ENCODE measurements around the gene CHRNB4. TPM values are rescaled to one million over a fixed set of nuclear protein-coding genes. Genes with fewer than 3 reads are reported as not detected.
"Not testable (repeated sequence)": the region's sequence is repeated elsewhere in the genome, so short reads cannot be mapped to it uniquely, and the experiment has no call there.

CHRNB4 gene
- total RNA-seq, result not detected
- total RNA-seq (2013), result not detected
- total RNA-seq, result 0 to 0.19 (median 0) reads per million in 29 experiments

GRCh38 chr15:78641102-78641748 lies at the start of gene CHRNB4:
CHRNB4 (minus strand) TSS chr15:78641210; CDS start chr15:78641133, 77 bp downstream.
- Mint-ChIP-seq H3K27ac (no peak within 1 kb of the TSS), H3K27me3 (peaks cover 3 to 26% of the 10 kb centered on the region in 2 donors), H3K9me3 (no peaks in the 10 kb centered on the region), H3K36me3 (no peaks in the 10 kb centered on the region), H3K4me3 (peak within 1 kb of the TSS; percentile 49 to 71 (median 65)), H3K4me1 (peaks cover 9 to 12% (median 10%) of the 10 kb centered on the region in 3 donors)
- no peaks in the 10 kb centered on the region for H3K9me3 ChIP-seq
- DNase-seq, result peak in 10 of 35 experiments; percentile 6 to 20 (median 9)
- no peaks in the 10 kb centered on the region for H3K36me3 ChIP-seq (ENCODE audit: control insufficient read depth in 2 of 2, extremely low read depth in 1 of 2, insufficient read depth in 1 of 2, low read length in 1 of 2)
- ChIA-PET CTCF (no interaction called here), POLR2A (no interaction called here)
- H3K4me3 ChIP-seq (ENCODE audit: control insufficient read depth in 1 of 2, extremely low read depth in 1 of 2, low read length in 1 of 2), result peak within 1 kb of the TSS; percentile 31 to 62
- ATAC-seq (replicated peaks in 1 of 4), result peak; percentile 53 to 84 (median 68)
- peaks cover 0 to 15% of the 10 kb centered on the region in 2 experiments for H3K4me1 ChIP-seq (ENCODE audit: control insufficient read depth in 1 of 2, extremely low read depth in 1 of 2, insufficient read depth in 2 of 2, low read length in 2 of 2)
- WGBS (ENCODE audit: insufficient coverage), result 22% methylated on average over 44 of the region's 47 CpGs
- no peak within 1 kb of the TSS for H3K27ac ChIP-seq (ENCODE audit: low read length)
- H3K27me3 ChIP-seq (replicated peaks in 1 of 2; ENCODE audit: control insufficient read depth in 2 of 2, extremely low read depth in 1 of 2, insufficient read depth in 2 of 2, low read length in 1 of 2), result peaks cover 0 to 42% of the 10 kb centered on the region in 2 experiments

- Histone ChIP-seq H3K4me3 (ENCODE audit: control insufficient read depth in 1 of 2, extremely low read depth in 1 of 2, low read length in 1 of 2) (no peak overlapping the region), H3K9me3 (no peaks in the 10 kb centered on the region), H3K27me3 (replicated peaks in 1 of 2; ENCODE audit: control insufficient read depth in 2 of 2, extremely low read depth in 1 of 2, insufficient read depth in 2 of 2, low read length in 1 of 2) (peaks cover 0 to 7% of the 10 kb centered on the region in 2 experiments), H3K4me1 (ENCODE audit: control insufficient read depth in 1 of 2, extremely low read depth in 1 of 2, insufficient read depth in 2 of 2, low read length in 2 of 2) (no peaks in the 10 kb centered on the region), H3K27ac (ENCODE audit: low read length) (no peak overlapping the region), H3K36me3 (ENCODE audit: control insufficient read depth in 2 of 2, extremely low read depth in 1 of 2, insufficient read depth in 1 of 2, low read length in 1 of 2) (no peaks in the 10 kb centered on the region)
- ATAC-seq (replicated peaks in 1 of 4) (no peak), DNase-seq (no peak)
- H3K27me3 Mint-ChIP-seq, result no peaks in the 10 kb centered on the region
- ChIA-PET CTCF (interaction anchor here in 1 of 2 donors (0.7 kb wide), 1 partner anchor 20 kb away, joined by 4 read pairs; no protein-coding TSS in a partner anchor), POLR2A (no interaction called here)
- no peak overlapping the region for H3K27ac Mint-ChIP-seq
- H3K4me1 Mint-ChIP-seq, result peaks cover 2 to 4% (median 3%) of the 10 kb centered on the region in 3 donors
- H3K9me3 Mint-ChIP-seq, result no peaks in the 10 kb centered on the region
- H3K4me3 Mint-ChIP-seq, result no peak overlapping the region
- no peaks in the 10 kb centered on the region for H3K36me3 Mint-ChIP-seq
These were observed 48.6 kb upstream of the CHRNB4 start for GRCh38 chr15:78689626-78690025.

- DNase-seq, result no peak
- ChIA-PET POLR2A (no interaction called here), CTCF (no interaction called here)
- Histone ChIP-seq H3K4me1 (ENCODE audit: control insufficient read depth in 1 of 2, extremely low read depth in 1 of 2, insufficient read depth in 2 of 2, low read length in 2 of 2) (no peaks in the 10 kb centered on the region), H3K9me3 (no peaks in the 10 kb centered on the region), H3K27me3 (replicated peaks in 1 of 2; ENCODE audit: control insufficient read depth in 2 of 2, extremely low read depth in 1 of 2, insufficient read depth in 2 of 2, low read length in 1 of 2) (peaks cover 0 to 18% of the 10 kb centered on the region in 2 experiments), H3K27ac (ENCODE audit: low read length) (no peak overlapping the region), H3K4me3 (ENCODE audit: control insufficient read depth in 1 of 2, extremely low read depth in 1 of 2, low read length in 1 of 2) (no peak overlapping the region), H3K36me3 (ENCODE audit: control insufficient read depth in 2 of 2, extremely low read depth in 1 of 2, insufficient read depth in 1 of 2, low read length in 1 of 2) (no peaks in the 10 kb centered on the region)
- Mint-ChIP-seq H3K27ac (no peak overlapping the region), H3K4me1 (peaks cover 2 to 4% (median 3%) of the 10 kb centered on the region in 3 donors), H3K36me3 (no peaks in the 10 kb centered on the region), H3K27me3 (peaks cover 0 to 3% of the 10 kb centered on the region in 2 donors), H3K4me3 (no peak overlapping the region), H3K9me3 (no peaks in the 10 kb centered on the region)
- WGBS (ENCODE audit: insufficient coverage), result 86% methylated on average over 3 of the region's 8 CpGs
- no peak for ATAC-seq (replicated peaks in 1 of 4)
These were observed 44.9 kb upstream of the CHRNB4 start for GRCh38 chr15:78685925-78686324.

GRCh38 chr15:78685159-78685921 lies 44.3 kb upstream of the CHRNB4 start:
- CTCF ChIA-PET, result interaction anchor here (0.5 to 0.7 kb wide), 2 partner anchors 28 to 53 kb away, joined by 3 read pairs; no protein-coding TSS in a partner anchor
- 25% methylated on average over 7 of the region's 8 CpGs for WGBS (ENCODE audit: insufficient coverage)
- H3K9me3 Mint-ChIP-seq, result no peaks in the 10 kb centered on the region

GRCh38 chr15:78684657-78685056 lies 43.6 kb upstream of the CHRNB4 start:
- peaks cover 2 to 4% (median 3%) of the 10 kb centered on the region in 3 donors for H3K4me1 Mint-ChIP-seq
- H3K36me3 Mint-ChIP-seq, result no peaks in the 10 kb centered on the region
- H3K4me3 Mint-ChIP-seq, result no peak overlapping the region
- H3K27ac ChIP-seq (ENCODE audit: low read length), result no peak overlapping the region
- no peak for ATAC-seq (replicated peaks in 1 of 4)
- H3K4me1 ChIP-seq (ENCODE audit: control insufficient read depth in 1 of 2, extremely low read depth in 1 of 2, insufficient read depth in 2 of 2, low read length in 2 of 2), result no peaks in the 10 kb centered on the region
- H3K27ac Mint-ChIP-seq, result no peak overlapping the region
- H3K9me3 ChIP-seq, result no peaks in the 10 kb centered on the region
- peaks cover 0 to 16% of the 10 kb centered on the region in 2 experiments for H3K27me3 ChIP-seq (replicated peaks in 1 of 2; ENCODE audit: control insufficient read depth in 2 of 2, extremely low read depth in 1 of 2, insufficient read depth in 2 of 2, low read length in 1 of 2)
- H3K4me3 ChIP-seq (ENCODE audit: control insufficient read depth in 1 of 2, extremely low read depth in 1 of 2, low read length in 1 of 2), result no peak overlapping the region
- CTCF ChIA-PET, result interaction anchor here (0.5 to 0.7 kb wide), 2 partner anchors 29 to 53 kb away, joined by 3 read pairs; no protein-coding TSS in a partner anchor
- H3K36me3 ChIP-seq (ENCODE audit: control insufficient read depth in 2 of 2, extremely low read depth in 1 of 2, insufficient read depth in 1 of 2, low read length in 1 of 2), result no peaks in the 10 kb centered on the region
- DNase-seq, result no peak
- WGBS (ENCODE audit: insufficient coverage), result 100% methylated on average over 1 of the region's 2 CpGs
- peaks cover 0 to 3% of the 10 kb centered on the region in 2 donors for H3K27me3 Mint-ChIP-seq
- POLR2A ChIA-PET, result interaction anchor here in 1 of 2 donors (0.6 kb wide), 1 partner anchor 177 kb away, joined by 5 read pairs; the partner anchor contains the start of gene HYKK
- no peaks in the 10 kb centered on the region for H3K9me3 Mint-ChIP-seq

More at GRCh38 chr15:78685159-78685921, 44.3 kb upstream of the CHRNB4 start:
- DNase-seq (no peak), ATAC-seq (replicated peaks in 1 of 4) (no peak)
- no peaks in the 10 kb centered on the region for H3K36me3 Mint-ChIP-seq
- no peak overlapping the region for H3K4me3 Mint-ChIP-seq
- H3K27ac Mint-ChIP-seq, result no peak overlapping the region
- no peak overlapping the region for H3K27ac ChIP-seq (ENCODE audit: low read length)
- no peaks in the 10 kb centered on the region for H3K9me3 ChIP-seq
- POLR2A ChIA-PET, result no interaction called here
- no peaks in the 10 kb centered on the region for H3K36me3 ChIP-seq (ENCODE audit: control insufficient read depth in 2 of 2, extremely low read depth in 1 of 2, insufficient read depth in 1 of 2, low read length in 1 of 2)
- H3K4me3 ChIP-seq (ENCODE audit: control insufficient read depth in 1 of 2, extremely low read depth in 1 of 2, low read length in 1 of 2), result no peak overlapping the region
- peaks cover 0 to 3% of the 10 kb centered on the region in 2 donors for H3K27me3 Mint-ChIP-seq
- H3K4me1 ChIP-seq (ENCODE audit: control insufficient read depth in 1 of 2, extremely low read depth in 1 of 2, insufficient read depth in 2 of 2, low read length in 2 of 2), result no peaks in the 10 kb centered on the region
- H3K4me1 Mint-ChIP-seq, result peaks cover 2 to 4% (median 3%) of the 10 kb centered on the region in 3 donors
- H3K27me3 ChIP-seq (replicated peaks in 1 of 2; ENCODE audit: control insufficient read depth in 2 of 2, extremely low read depth in 1 of 2, insufficient read depth in 2 of 2, low read length in 1 of 2), result peaks cover 0 to 16% of the 10 kb centered on the region in 2 experiments

- DNase-seq; H3K27ac ChIP-seq (ENCODE audit: low read length); CTCF ChIA-PET; H3K27ac Mint-ChIP-seq; H3K4me3 Mint-ChIP-seq; H3K36me3 Mint-ChIP-seq; H3K4me3 ChIP-seq (ENCODE audit: control insufficient read depth in 1 of 2, extremely low read depth in 1 of 2, low read length in 1 of 2); ATAC-seq (replicated peaks in 1 of 4); H3K9me3 ChIP-seq; H3K4me1 ChIP-seq (ENCODE audit: control insufficient read depth in 1 of 2, extremely low read depth in 1 of 2, insufficient read depth in 2 of 2, low read length in 2 of 2); H3K9me3 Mint-ChIP-seq; H3K27me3 Mint-ChIP-seq; H3K4me1 Mint-ChIP-seq; POLR2A ChIA-PET; H3K36me3 ChIP-seq (ENCODE audit: control insufficient read depth in 2 of 2, extremely low read depth in 1 of 2, insufficient read depth in 1 of 2, low read length in 1 of 2): not testable (repeated sequence)
- peaks cover 0 to 16% of the 10 kb centered on the region in 2 experiments for H3K27me3 ChIP-seq (replicated peaks in 1 of 2; ENCODE audit: control insufficient read depth in 2 of 2, extremely low read depth in 1 of 2, insufficient read depth in 2 of 2, low read length in 1 of 2)
- 92% methylated on average over 4 of the region's 8 CpGs for WGBS (ENCODE audit: insufficient coverage)
These were observed 42.6 kb upstream of the CHRNB4 start for GRCh38 chr15:78683599-78683998.
